Sigmoid colon (tissue), 7 donors: ENCODE results near the gene DCK. TPM values are rescaled to one million over a fixed set of nuclear protein-coding genes. Genes with fewer than 3 reads are reported as not detected.
"Not testable (repeated sequence)": the region's sequence is repeated elsewhere in the genome, so short reads cannot be mapped to it uniquely, and the experiment has no call there.

Experiments used
- DNase-seq: peaks from one replicate; pipeline ENCODE4 v3.0.0-alpha.2; 2019
- H3K27ac ChIP-seq, 4 donors: fragments of 200-600 bp; sonication (generic); one replicate each; pipeline ENCODE4 v1.5.1; 2016 to 2019; ENCODE audit warnings: mild to moderate bottlenecking in 1 of 4
- H3K27me3 ChIP-seq, 3 donors: fragments of 200-600 bp; sonication (generic); one replicate each; pipeline ENCODE4 v1.5.1; 2019; ENCODE audit warnings: mild to moderate bottlenecking in 1 of 3
- H3K36me3 ChIP-seq, 4 donors: fragments of 200-600 bp; sonication (generic); one replicate each; pipeline ENCODE4 v1.5.1; 2016 to 2019
- H3K4me1 ChIP-seq, 4 donors: fragments of 200-600 bp; sonication (generic); one replicate each; pipeline ENCODE4 v1.5.1; 2017 to 2019
- H3K4me3 ChIP-seq, 4 donors: fragments of 200-600 bp; sonication (generic); one replicate each; pipeline ENCODE4 v1.5.1; 2017 to 2019; ENCODE audit warnings: mild to moderate bottlenecking in 2 of 4, moderate library complexity in 1 of 4
- H3K9me3 ChIP-seq, 4 donors: fragments of 200-600 bp in 3 of 4; sonication (generic) in 3 of 4; one replicate each; pipeline versions ENCODE4 v1.5.1 to v1.6.1; 2013 to 2019
- EP300 ChIP-seq, 4 donors: sonication (generic); formaldehyde crosslinking; IDR thresholded peaks; one replicate each; pipeline ENCODE4 v1.6.1; 2017; ENCODE audit warnings: antibody characterized with exemption in 4 of 4
- POLR2A ChIP-seq, 2 donors: fragments of 450-650 bp; IDR thresholded peaks; one replicate each; pipeline ENCODE4 v1.6.1; 2016; ENCODE audit warnings: antibody characterized with exemption in 2 of 2, mild to moderate bottlenecking in 2 of 2, moderate library complexity in 2 of 2
- POLR2AphosphoS5 ChIP-seq, 4 donors: sonication (generic); formaldehyde crosslinking; IDR thresholded peaks; one replicate each; pipeline ENCODE4 v1.6.1; 2017; ENCODE audit warnings: antibody characterized with exemption in 4 of 4
- WGBS, 2 donors: extraction: QIAGEN DNeasy Blood & Tissue Kit; methylation state at CpG; one replicate each; pipeline ENCODE4 v1.1.7; 2013; 5-methylcytosine and 5-hydroxymethylcytosine counted together
- intact Hi-C: fragments of 100-400 bp; cut with DNase I; formaldehyde crosslinking; loops from one replicate; pipeline ENCODE4 v1.15.1; 2023
- polyA plus RNA-seq, 3 donors: library from polyadenylated mRNA; stranded (reverse); fragments of 200-250 nt; gene quantifications; one replicate each; pipeline ENCODE4 v1.2.3, GENCODE V29; 2013
- total RNA-seq, 4 donors: library from RNA; depleted of rRNA; stranded (reverse); fragments of >200 nt; gene quantifications; one replicate each; pipeline ENCODE4 v1.1.0, GENCODE V29; 2016
- TF ChIP-seq, protein P1 (sequence below), 4 experiments: fragments of 450-650 bp in 3 of 4; fragments of 200-600 bp in 1 of 4; IDR thresholded peaks; one replicate each; pipeline ENCODE4 v1.5.1; 2016 to 2019; ENCODE audit warnings: antibody characterized with exemption in 4 of 4, mild to moderate bottlenecking in 3 of 4, moderate library complexity in 2 of 4
- donor health status: healthy with polysubstance abuse.
- donor health status: Bipolar disorder and iron deficiency.
- donor health status: healthy.

DCK gene
- total and polyA plus RNA-seq, 7 donors = 10.0 to 26.0 (median 17.3) TPM

DNA sequence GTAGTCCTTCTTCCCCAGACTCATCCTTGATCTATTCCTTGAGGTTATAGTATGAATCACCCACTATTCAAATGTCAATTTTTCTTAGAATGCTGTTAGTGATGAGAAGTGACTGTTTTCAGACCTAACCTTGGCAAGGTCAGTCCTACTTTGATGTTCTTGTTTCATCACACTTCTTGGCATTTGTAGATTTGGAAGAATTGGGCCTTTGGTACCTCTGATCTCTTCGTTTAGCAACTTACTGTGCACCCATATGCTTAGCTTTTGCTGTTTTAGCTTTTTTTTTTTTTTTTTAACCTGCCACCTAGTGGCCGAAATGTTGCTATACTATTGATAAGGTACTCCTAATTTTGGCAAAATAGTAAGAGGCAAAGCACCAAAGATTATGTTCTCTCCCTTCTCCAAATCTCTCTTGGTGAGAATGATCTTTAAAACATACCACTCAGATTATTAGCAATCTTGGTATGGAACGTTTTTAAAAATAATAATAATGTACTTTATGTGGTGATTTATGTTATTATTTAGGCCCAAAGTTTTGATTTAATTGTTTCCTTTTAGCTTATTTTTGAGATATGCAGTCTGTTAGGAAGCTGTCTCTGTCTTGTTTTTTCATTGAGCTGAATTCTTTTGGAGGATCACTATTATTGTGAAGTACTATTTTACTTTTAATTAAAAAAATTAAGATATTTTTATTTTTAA lies 16.6 kb downstream of the DCK start:
- TF ChIP-seq POLR2AphosphoS5 (IDR thresholded peaks at IDR 0.05) (no peak), POLR2A (IDR thresholded peaks at IDR 0.05) (no peak), EP300 (IDR thresholded peaks at IDR 0.05) (no peak)
- TF ChIP-seq, protein P1, sequence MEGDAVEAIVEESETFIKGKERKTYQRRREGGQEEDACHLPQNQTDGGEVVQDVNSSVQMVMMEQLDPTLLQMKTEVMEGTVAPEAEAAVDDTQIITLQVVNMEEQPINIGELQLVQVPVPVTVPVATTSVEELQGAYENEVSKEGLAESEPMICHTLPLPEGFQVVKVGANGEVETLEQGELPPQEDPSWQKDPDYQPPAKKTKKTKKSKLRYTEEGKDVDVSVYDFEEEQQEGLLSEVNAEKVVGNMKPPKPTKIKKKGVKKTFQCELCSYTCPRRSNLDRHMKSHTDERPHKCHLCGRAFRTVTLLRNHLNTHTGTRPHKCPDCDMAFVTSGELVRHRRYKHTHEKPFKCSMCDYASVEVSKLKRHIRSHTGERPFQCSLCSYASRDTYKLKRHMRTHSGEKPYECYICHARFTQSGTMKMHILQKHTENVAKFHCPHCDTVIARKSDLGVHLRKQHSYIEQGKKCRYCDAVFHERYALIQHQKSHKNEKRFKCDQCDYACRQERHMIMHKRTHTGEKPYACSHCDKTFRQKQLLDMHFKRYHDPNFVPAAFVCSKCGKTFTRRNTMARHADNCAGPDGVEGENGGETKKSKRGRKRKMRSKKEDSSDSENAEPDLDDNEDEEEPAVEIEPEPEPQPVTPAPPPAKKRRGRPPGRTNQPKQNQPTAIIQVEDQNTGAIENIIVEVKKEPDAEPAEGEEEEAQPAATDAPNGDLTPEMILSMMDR (IDR thresholded peaks at IDR 0.05) = peak; percentile 24 to 52 (median 40)
- Histone ChIP-seq H3K36me3 (no peaks in the 10 kb centered on the region), H3K4me1 (no peaks in the 10 kb centered on the region), H3K27me3 (no peaks in the 10 kb centered on the region), H3K4me3 (no peak overlapping the region), H3K27ac (no peak overlapping the region), H3K9me3 (no peaks in the 10 kb centered on the region)
- no peak for DNase-seq
- intact Hi-C loops = loop anchor here (5.0 kb wide), 1 partner anchor 358 kb away; no protein-coding TSS in a partner anchor
- WGBS, 2 donors = 2 to 10% methylated on average over 3 of the region's 3 CpGs

GRCh38 chr4:71011451-71011850 lies 18.0 kb downstream of the DCK start:
- H3K36me3 ChIP-seq = no peaks in the 10 kb centered on the region
- H3K9me3 ChIP-seq = no peaks in the 10 kb centered on the region
- intact Hi-C loops = loop anchor here (5.0 kb wide), 1 partner anchor 359 kb away; no protein-coding TSS in a partner anchor
- no peak overlapping the region for H3K27ac ChIP-seq
- TF ChIP-seq POLR2A (IDR thresholded peaks at IDR 0.05) (no peak), EP300 (IDR thresholded peaks at IDR 0.05) (no peak), POLR2AphosphoS5 (IDR thresholded peaks at IDR 0.05) (no peak)
- TF ChIP-seq, protein P1 (IDR thresholded peaks at IDR 0.05) = no peak
- no peaks in the 10 kb centered on the region for H3K27me3 ChIP-seq
- WGBS, 2 donors = 95 to 96% methylated on average over 4 of the region's 4 CpGs
- H3K4me3 ChIP-seq = no peak overlapping the region
- no peak for DNase-seq
- no peaks in the 10 kb centered on the region for H3K4me1 ChIP-seq

DNA sequence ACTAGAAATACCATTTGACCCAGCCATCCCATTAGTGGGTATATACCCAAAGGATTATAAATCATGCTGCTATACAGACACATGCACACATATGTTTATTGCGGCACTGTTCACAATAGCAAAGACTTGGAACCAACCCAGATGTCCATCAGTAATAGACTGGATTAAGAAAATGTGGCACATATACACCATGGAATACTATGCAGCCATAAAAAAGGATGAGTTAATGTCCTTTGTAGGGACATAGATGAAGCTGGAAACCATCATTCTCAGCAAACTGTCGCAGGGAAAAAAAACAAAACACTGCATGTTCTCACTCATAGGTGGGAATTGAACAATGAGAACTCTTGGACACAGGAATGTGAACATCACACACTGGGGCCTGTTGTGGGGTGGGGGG lies 23.9 kb downstream of the DCK start:
- intact Hi-C loops, H3K27ac ChIP-seq, H3K4me3 ChIP-seq, H3K9me3 ChIP-seq, H3K27me3 ChIP-seq, H3K36me3 ChIP-seq, H3K4me1 ChIP-seq, DNase-seq: not testable (repeated sequence)
- 97 to 100% methylated on average over 2 of the region's 2 CpGs for WGBS, 2 donors

GRCh38 chr4:71020611-71021010 lies 27.2 kb downstream of the DCK start:
- no peaks in the 10 kb centered on the region for H3K27me3 ChIP-seq
- no peak overlapping the region for H3K27ac ChIP-seq
- H3K9me3 ChIP-seq = no peaks in the 10 kb centered on the region
- WGBS, 2 donors = 72 to 81% methylated on average over 1 of the region's 1 CpG
- DNase-seq = no peak
- intact Hi-C loops = no loop called here
- no peaks in the 10 kb centered on the region for H3K36me3 ChIP-seq
- no peak overlapping the region for H3K4me3 ChIP-seq
- TF ChIP-seq, protein P1 (IDR thresholded peaks at IDR 0.05) = no peak
- TF ChIP-seq POLR2AphosphoS5 (IDR thresholded peaks at IDR 0.05) = no peak
- TF ChIP-seq EP300 (IDR thresholded peaks at IDR 0.05) = no peak
- TF ChIP-seq POLR2A (IDR thresholded peaks at IDR 0.05) = no peak
- peaks cover 0 to 11% (median 5%) of the 10 kb centered on the region in 4 donors for H3K4me1 ChIP-seq

DNA sequence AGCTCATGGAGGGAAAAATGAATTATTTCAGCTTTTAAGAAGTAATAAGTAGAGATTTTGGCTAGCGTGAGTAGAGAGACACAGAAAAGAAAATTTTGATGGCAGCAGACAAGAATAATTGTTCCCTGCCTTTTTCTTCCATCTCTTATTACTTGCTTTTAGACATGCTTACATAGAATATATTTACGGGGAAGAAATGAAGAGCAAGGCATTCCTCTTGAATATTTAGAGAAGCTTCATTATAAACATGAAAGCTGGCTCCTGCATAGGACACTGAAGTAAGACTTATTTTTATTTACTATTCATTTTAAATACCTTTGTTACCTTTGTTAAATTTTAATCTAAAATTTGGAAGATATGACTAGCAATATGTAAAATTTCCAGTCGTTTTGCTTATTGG lies 32.2 kb downstream of the DCK start:
- H3K27me3 ChIP-seq = no peaks in the 10 kb centered on the region
- no peak overlapping the region for H3K27ac ChIP-seq
- H3K9me3 ChIP-seq = no peaks in the 10 kb centered on the region
- WGBS, 2 donors = 66 to 88% methylated on average over 3 of the region's 3 CpGs
- H3K4me3 ChIP-seq = no peak overlapping the region
- intact Hi-C loops = no loop called here
- H3K36me3 ChIP-seq = peaks cover 0 to 28% (median 0%) of the 10 kb centered on the region in 4 donors
- H3K4me1 ChIP-seq = peaks cover 0 to 20% (median 11%) of the 10 kb centered on the region in 4 donors
- TF ChIP-seq EP300 (IDR thresholded peaks at IDR 0.05) (no peak), POLR2AphosphoS5 (IDR thresholded peaks at IDR 0.05) (no peak), POLR2A (IDR thresholded peaks at IDR 0.05) (no peak)
- TF ChIP-seq, protein P1 (IDR thresholded peaks at IDR 0.05) = no peak
- no peak for DNase-seq
